ENCODE data around the gene STIMATE.

The STIMATE gene

GRCh38 chr3:52865994-52866393, 31.4 kb downstream of the STIMATE start:
- DNase-seq (ENCODE audit: low spot score): no peak

GRCh38 chr3:52860424-52860768, 37.0 kb downstream of the STIMATE start:
- no peak for DNase-seq (ENCODE audit: low spot score)

- no peak for DNase-seq (ENCODE audit: low spot score)
These were observed 37.5 kb downstream of the STIMATE start for GRCh38 chr3:52859686-52860423.

- no peak for DNase-seq (ENCODE audit: low spot score)
These were observed 39.5 kb downstream of the STIMATE start for GRCh38 chr3:52857864-52858263.

- no peak for DNase-seq (ENCODE audit: low spot score)
These were observed 40.2 kb downstream of the STIMATE start for GRCh38 chr3:52857133-52857532.

- no peak for DNase-seq (ENCODE audit: low spot score)
These were observed 40.7 kb downstream of the STIMATE start for GRCh38 chr3:52856666-52857065.

GRCh38 chr3:52854013-52854412, 43.3 kb downstream of the STIMATE start:
- no peak for DNase-seq (ENCODE audit: low spot score)

- DNase-seq (ENCODE audit: low spot score): no peak
These were observed 44.9 kb downstream of the STIMATE start for GRCh38 chr3:52852419-52852818.

- DNase-seq (ENCODE audit: low spot score): peak; percentile 55
These were observed 46.0 kb downstream of the STIMATE start for GRCh38 chr3:52851348-52851747.

GRCh38 chr3:52849656-52850055, 47.7 kb downstream of the STIMATE start:
- no peak for DNase-seq (ENCODE audit: low spot score)

- peak; percentile 67 for DNase-seq (ENCODE audit: low spot score)
These were observed 48.7 kb downstream of the STIMATE start for GRCh38 chr3:52848617-52849016.

- DNase-seq (ENCODE audit: low spot score): no peak
These were observed 49.6 kb downstream of the STIMATE start for GRCh38 chr3:52847726-52848125.

- DNase-seq (ENCODE audit: low spot score): no peak
These were observed 50.1 kb downstream of the STIMATE start for GRCh38 chr3:52847241-52847640.

- no peak for DNase-seq (ENCODE audit: low spot score)
These were observed 50.8 kb downstream of the STIMATE start for GRCh38 chr3:52846432-52846965.

GRCh38 chr3:52845691-52846431, 51.5 kb downstream of the STIMATE start:
- no peak for DNase-seq (ENCODE audit: low spot score)

GRCh38 chr3:52845157-52845556, 52.2 kb downstream of the STIMATE start:
- peak; percentile 61 for DNase-seq (ENCODE audit: low spot score)

GRCh38 chr3:52844290-52844975, 52.9 kb downstream of the STIMATE start:
- DNase-seq (ENCODE audit: low spot score): no peak

GRCh38 chr3:52843881-52844280, 53.5 kb downstream of the STIMATE start:
- no peak for DNase-seq (ENCODE audit: low spot score)

GRCh38 chr3:52843108-52843865, 54.1 kb downstream of the STIMATE start:
- no peak for DNase-seq (ENCODE audit: low spot score)

GRCh38 chr3:52842424-52842823, 54.9 kb downstream of the STIMATE start:
- no peak for DNase-seq (ENCODE audit: low spot score)

- DNase-seq (ENCODE audit: low spot score): no peak
These were observed 55.4 kb downstream of the STIMATE start for GRCh38 chr3:52841981-52842340.
